HG02943 (cell line): ENCODE data around the gene PTRHD1.
"Not testable (repeated sequence)": the region's sequence is repeated elsewhere in the genome, so short reads cannot be mapped to it uniquely, and the experiment has no call there.

Experiments
- ATAC-seq: cut with Tn5 transposase; IDR thresholded peaks from one replicate; pipeline ENCODE4 v1.9.1; 2021; ENCODE audit warnings: mild to moderate bottlenecking, low read depth, moderate library complexity; ENCODE audit not compliant: unreplicated experiment

The PTRHD1 gene, protein sequence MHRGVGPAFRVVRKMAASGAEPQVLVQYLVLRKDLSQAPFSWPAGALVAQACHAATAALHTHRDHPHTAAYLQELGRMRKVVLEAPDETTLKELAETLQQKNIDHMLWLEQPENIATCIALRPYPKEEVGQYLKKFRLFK

DNA sequence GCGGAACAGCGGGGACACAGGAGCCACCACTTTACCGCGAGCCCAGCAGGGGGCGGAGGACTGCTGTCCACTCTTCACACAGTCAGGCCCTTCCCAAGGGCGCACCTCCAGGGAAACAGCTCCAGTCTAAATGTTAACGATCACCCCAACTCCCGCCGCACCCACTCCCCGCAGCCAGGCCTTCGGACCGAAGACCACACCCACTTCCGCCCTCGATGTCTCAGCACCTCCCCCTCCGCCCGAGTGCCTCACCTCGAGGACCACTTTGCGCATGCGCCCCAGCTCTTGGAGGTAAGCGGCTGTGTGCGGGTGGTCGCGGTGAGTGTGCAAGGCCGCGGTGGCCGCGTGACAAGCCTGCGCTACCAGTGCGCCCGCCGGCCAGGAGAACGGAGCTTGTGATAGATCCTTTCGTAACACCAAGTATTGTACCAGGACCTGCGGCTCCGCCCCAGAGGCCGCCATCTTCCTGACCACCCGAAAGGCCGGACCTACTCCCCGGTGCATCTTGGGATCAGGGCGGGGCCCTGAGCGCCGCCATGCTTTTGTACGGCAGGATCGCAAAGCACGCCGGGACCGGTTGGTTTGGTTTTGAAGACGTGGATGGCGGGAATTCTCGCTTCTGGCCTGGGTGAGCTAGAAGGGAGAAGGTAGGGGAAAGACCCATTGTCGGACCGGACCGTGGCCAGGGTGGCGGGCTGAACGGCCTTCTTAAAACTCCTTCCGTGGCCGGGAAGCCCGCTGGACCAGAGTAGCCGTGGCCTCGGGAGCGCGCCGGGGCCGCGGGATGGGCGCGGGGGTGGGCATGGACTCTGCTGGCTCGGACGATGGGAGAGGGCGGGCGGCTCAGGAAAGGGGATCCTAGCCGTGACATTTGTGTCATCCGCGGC, at the start of gene PTRHD1, which contains the start of gene CENPO:
Gene PTRHD1, minus strand, starts transcription at position 518 of the 887 bp plus-strand sequence. Its CDS starts 14 bp downstream, at position 504.
Gene CENPO, plus strand, starts transcription at position 552 of the 887 bp plus-strand sequence. CDS start 495 bp downstream, outside the sequence.
- peak; percentile 89 for ATAC-seq

DNA sequence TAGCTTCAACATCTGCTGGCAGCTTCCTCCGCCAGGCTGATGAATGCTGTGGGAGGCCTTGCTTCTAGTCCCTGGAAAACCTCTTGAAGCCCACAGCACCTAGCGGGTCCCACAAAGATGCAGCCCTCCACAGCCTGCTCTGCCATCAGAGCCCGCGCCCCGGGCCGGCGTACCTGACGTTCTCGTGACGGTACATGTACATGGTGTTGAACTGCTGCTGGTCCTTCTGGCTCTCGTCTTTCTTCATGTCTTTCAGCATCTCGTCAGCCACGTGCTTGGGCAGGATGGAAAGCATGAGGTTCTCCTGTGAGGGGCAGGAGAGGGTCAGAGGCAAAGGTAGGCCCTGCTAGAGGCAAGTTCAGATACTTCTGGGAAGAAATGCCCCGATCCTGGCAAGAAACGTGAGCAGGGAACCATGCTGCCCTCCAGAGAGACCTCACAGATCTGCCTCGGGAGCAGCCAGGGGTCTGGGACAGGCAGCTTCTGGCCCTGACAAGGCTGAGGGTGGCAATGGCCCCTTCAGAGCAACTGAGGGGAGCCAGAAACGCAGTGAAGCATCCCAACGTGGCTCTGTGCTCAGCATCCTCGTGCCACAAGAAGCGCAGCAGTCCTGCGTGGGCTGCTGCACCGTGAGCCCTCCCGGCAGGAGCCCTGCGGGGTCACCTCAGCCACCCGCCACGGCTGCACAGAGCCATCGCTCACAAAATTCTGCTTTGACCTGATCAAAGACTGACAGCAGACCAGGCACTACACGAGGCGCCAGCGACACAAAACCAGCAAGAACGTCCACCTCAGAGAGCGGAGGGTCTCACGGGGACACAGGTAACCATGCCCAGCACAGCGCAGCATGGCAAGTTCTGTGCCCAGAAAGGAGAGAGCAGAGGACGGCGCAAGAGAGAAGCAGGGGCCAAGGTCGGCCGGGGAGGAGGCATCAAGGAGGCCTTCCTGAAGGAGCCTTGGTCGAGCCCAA, 49.2 kb upstream of the PTRHD1 start:
- ATAC-seq: no peak

DNA sequence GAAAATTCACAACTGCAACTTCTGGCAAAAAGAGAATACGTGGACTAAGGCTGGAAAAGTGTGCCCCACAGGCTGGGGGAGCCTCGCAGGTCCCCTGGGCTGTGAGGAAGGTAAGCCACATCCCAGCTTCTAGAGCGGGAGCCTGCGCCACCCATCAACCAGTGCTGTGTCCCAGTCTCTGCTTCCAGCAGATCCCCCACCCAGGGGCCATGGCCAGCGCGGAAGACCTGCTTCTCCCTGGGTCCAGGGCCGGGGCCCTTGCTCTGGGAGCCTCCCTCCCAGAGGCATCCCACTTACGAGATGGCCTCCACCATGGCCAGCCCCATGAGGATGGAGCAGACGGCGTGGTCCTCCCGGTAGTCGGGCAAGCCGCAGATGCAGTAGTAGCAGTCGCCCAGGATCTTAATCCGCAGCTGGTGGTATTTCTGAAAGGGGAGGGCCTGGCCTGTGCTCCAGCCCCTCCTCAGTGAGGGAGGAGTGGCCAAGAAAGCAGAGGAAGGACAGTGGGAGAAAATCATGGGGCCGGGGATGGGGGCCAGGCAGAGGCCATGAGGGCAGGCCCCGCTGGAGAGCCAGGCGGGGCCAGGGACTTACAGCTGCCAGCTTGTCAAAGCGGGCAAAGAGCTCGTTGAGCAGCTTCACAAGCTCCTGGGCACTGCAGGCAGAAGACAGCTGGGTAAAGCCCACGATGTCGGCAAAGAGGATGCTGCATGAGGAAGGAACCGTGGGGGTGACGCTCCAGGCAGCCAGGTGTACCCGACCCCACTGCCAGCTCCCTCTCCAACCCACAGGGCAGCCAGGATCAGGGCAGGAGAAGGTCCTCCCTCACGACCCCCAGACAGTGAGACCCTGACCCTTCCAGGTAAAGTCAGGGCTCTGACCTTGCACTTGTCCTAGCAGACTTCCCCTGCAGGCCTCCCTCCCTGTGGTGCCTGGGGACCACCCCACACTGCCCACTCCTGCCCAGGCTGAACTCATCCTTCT, 48.1 kb upstream of the PTRHD1 start:
- no peak for ATAC-seq

DNA sequence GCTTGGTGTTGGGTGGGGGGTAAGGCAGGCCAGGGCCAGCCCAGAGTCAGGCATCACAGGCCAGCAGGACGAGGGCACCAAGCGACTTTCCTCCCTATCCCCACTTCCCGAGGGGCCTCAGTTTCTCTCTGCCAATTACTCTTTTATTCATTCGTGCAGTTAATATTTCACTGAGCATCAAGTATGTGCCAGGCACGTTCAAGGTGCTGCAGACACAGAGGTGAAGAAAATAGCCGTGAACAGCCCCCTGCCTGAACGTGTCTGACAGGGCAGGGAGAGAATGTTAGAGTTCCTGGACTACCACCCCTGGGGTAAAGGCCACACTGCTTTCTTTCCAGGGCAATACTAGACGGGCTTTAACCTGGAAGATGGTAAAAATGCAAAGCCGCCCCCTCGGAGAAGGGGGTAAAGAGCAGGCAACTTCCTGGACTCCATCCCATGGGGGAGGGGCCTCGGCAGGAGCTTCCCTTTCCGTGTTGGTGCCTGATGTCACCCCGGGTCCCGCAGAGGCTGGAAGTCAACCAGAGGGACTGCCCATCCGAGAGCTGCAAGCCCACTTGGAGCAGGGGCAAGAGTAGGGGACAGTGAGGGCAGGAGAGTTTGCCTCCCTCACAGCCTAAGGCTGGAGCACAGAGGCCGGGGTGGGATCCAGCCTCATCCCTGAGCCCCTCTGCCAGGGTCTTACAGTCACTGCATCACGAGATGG, 47.1 kb upstream of the PTRHD1 start:
- no peak for ATAC-seq

DNA sequence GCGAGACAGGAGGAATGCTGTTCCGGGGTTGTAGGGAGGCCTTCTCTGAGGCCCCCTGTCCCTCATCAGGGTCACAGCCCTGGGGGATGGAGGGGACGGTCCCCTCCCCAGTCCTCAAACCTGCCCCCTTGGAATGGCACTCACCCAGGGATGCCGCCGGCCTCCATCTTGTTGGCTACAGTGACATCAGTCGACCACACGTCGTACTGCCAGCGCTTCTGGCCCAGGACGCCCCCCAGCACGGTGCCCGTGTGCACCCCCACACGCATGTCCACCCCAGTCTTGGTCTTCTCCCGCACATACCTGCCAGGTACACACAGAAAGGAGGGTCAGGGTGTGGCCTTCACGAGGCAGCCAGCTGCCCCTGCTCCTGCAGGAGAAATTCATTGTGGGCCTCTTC, 46.5 kb upstream of the PTRHD1 start:
- no peak for ATAC-seq

DNA sequence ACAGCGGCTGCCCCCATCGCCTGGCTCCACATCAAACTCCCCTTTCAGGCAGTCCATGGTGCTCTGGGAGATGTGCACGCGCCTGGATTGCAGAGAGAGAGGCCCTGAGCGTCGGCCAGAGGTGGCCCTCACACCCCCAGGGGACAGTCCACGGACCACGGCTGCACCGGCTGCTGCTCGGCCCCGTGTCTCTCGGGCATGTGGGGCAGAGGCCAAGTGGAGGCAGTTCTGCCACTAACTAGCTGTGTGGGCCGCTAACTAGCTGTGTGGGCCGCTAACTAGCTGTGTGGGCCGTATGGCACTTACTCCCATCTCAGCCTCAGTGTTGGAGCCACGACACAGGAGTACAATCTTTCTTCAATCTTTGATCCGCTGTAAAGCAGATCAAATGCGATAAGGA, 45.4 kb upstream of the PTRHD1 start:
- ATAC-seq: no peak

DNA sequence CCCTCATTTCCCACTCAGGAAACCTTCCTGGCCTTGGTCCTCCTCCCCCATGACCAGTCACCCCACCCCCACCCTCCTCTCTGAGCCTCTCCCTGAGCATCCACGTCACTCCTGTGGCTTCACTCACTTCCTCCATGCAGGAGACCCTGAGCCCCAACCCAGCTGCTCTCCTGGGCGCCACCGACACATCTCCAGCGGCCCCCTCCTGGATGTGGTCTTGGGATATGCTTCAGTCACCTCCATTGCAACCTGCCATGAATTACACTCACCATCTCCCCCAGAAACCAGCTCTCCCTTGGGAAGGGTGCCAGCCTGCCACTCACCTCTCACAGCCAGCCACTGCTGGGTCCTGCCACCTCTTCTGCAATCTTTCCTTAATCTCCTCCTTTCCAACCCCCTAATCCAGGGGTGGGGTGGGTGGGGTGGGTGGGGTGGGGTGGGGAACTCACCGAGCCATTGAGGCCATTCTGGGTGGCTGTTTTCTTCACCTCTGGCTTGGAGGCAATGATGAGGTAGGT, 44.9 kb upstream of the PTRHD1 start:
- no peak for ATAC-seq

DNA sequence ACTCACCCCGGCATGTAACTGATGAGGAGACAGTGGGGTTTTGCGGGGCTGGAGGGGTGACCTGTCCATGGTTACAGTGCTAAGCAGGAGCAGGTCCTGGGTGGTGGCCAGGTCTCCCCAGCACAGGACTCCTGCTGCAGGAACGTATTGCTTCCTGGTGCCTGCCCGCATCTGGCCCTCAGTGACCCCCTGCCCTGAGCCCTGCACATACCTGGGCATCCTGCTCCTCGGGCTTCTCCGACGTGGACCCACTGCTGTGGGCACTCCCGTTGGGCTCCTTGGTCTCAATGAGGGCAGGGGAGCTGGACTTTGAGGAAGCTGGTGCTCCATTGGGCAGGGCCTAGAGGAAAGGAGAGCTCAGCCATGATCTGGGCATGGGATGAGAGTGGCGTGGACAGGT, 43.5 kb upstream of the PTRHD1 start:
- no peak for ATAC-seq

DNA sequence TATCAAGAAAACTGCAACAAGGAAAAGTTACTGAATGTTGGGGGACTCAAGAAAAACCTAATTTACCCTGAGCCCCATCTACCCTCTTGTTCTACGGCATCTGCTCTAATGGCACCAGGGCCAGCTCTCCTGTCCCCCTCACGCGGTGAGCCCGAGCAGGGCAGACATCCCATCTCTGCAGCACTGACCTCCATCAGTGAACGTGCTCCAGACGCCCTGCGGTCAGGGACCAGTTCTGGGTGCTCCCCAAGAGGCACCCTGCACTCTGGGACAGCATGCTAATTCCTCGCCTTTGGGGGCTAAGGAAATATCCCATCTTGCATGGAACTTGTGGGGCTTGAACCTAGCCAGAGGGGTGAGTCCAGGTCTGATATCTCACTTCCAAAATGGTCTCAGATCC, 43.0 kb upstream of the PTRHD1 start:
- no peak for ATAC-seq

DNA sequence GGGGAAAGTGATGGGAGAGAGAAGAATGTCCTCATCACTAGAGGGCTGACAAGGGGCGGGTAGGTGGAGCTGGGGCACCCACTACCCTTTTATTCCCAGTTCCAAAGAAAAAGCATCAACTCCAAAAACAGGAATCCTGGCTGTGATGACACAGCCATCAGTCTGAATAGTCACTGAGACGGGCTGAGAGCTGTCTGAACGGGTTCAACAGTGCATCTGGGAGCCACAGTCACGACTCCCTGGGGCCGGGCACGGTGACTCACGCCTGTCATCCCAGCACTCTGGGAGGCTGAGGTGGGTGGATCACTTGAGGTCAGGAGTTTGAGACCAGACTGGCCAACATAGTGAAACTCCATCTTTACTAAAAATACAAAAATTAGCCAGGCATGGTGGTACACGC, 42.2 kb upstream of the PTRHD1 start:
- ATAC-seq: not testable (repeated sequence)

DNA sequence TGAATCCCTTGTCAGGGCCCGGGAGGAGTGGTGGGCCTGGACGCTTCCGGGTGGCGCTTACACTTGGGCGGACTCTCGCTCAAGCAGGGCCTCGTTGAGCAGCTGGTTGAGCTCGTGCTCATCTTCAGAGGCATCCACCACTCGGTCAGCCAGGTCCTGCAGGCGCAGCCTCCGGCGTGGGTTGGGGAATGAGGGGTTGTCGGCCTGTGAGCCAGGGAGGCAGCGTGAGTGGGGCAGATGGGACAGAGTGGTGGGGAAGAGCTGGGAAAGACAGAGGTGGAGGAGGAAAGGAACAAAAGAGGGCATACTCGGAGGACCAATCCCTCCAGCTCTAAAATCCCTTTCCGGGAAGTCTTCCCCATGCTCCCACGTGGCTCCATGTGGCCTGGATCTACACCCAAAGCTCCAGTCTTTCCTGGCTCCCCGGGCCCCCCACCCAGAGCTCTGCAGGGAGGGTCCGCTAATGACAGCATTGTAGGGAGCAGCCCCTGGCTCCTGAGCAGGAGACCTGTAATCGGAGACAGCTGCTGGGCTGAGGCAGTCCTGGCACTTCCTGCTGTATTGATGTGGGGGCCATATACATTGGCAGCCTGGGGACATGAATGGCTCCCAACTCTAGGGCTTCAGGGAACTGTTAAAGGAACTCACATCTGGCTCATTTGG, 41.7 kb upstream of the PTRHD1 start:
- ATAC-seq: no peak

DNA sequence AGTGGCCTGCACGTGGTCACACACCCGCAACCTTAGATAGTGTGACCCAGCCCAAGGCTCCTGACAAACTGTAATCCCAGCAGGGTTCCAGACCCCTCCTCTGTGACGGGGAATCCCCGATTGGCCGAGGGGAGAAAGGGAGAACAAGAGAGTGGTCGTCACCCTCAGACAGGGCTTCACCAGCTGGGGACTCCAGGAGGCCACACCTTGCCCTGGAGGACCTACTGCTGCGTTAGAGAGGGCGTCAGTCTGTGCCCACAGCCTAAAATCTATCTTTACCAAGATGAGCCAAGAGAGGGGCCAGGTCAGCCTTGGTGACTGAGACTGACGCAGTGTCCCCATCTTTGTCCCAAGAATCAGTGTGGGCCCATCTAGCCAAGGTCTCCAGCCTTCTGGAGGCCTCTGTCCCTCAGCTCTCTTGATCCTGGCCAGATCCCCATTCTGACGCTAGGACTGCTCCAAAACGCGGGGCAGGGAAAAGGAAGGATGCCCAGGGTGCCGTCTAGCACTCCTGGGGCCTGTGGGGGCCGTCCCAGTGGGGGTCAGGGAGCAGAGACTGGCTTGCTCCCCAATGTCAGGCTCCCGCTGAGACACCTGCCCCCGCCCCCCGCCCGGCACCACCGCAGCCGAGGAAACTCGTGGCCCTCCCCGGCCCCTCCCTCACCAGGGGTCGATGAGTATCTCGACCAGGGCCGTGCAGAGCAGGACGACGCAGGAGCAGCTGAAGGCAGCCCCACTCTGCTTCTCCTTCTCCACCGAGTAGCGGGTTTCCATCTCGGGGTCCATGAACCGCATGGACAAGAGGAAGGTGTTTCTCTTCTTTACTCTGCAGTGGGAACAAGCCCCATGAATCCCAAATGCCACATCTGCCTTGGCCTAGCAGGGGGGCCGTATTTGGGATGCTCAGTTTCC, 40.9 kb upstream of the PTRHD1 start:
- ATAC-seq: no peak

DNA sequence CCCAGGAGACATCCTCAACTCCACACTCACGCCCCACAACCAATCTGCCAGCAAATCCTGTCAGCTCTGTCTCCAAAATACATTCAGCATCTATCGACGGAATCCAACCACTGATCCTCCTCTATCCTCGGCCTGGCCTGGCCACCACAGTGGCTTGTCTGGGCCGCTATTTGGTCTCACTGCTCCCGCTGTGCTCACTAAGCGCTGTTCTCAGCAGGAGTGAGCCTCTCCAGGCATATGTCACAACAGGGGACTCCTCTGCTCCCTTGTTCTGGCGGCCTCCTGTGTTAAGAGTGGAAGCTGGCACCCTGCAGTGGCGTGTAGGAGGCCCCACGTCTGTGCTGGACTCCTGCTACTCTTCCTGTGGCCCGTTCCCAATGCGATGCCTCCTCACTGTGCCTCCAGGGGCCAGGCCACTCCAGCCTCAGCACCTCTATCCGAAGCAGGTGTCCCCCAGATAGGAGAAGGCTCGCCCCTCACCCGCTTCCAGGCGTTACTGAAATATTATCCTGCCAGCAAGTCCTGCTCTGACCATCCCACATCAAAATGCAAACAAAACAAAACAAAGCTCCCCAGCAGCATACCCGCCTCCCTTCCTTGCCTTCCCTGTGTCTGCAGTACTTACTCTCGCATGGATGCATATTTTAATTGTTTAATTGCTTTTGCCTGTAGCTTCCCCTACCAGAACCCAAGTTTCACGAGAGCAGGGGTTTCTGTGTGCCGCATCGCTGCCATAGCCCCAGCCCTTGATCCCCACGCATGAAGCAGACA, 39.9 kb upstream of the PTRHD1 start:
- no peak for ATAC-seq

DNA sequence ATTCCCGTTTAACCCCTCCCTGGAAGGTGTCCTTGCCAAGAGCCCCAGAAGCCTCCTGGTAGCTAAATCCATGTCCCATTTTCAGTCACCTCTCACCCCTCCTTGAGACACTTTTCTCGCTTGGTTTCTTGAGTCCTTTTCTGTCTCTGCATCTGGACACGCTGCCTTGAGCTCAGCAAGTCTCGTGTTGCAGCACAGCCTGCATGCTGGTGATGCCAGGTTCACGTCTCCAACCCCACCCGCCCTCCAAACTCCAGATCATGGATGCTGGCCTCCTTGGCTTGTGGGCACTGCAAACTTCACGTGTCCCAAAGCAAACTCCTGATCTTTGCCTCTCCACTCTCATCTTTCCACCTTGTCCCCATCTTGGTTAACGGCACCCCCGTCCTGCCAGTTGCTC, 39.3 kb upstream of the PTRHD1 start:
- no peak for ATAC-seq

DNA sequence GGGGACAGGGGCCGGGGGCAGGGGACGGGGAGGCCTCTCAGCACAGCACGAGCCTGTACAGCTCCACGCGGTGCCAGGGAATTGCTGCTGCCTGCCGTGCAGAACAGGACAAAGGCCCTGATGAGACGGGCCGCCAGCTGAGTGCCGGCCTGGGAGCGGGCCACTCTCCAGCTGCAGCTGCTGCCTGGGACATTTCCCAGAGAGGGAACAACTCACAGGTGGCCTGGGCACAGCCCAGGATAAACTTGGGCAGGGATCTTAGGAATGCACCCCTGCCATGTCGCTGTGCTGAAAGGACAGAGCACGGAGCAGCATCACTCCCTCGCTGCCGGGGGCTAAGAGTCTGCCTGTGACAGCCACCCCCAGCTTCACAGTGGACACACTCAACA, 38.9 kb upstream of the PTRHD1 start:
- no peak for ATAC-seq

DNA sequence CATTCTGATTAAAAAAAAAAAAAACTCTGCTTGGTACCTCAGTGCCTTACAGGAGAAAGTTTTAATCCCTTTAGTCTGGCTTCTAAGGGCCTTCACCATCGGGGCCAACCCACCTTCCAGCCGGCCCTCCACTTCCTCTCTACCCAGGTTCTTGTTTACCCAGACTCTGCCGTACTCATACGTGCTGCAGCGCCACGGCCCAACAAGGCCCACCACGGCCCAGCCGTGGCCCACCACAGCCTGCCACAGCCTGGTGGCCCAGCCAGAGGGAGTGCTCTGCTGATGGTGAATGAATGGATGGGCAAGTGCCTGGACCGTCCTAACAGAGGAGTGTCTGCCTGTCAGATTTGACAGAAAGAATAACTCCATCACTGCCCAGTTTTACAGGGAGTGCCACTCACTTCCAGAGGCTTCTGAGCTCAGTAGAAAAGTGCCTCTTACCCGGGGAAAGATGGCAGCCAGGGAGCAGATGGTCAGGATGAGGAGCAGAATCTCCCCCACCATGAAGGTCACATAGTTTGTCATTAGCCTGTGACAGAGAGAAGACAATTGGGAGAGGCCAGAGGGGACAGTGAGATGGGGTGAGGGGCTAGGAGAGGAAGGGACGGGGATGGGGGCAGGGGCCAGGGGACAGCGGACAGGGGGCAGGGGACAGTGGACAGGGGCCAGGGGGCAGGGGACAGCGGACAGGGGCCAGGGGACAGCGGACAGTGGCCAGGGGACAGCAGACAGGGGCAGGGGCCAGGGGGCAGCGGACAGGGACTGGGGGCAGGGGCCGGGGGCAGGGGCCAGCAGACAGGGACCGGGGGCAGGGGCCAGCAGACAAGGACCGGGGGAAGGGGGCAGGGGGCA, 38.3 kb upstream of the PTRHD1 start:
- ATAC-seq: no peak
